ENCODE results near the gene UTY.

UTY gene

GRCh38 chrY:13210961-13211646 is 268.7 kb downstream of the UTY start:
- Mint-ChIP-seq H3K4me1 (ENCODE audit: low read depth) (no peaks in the 10 kb centered on the region), H3K27ac (no peak overlapping the region), H3K9me3 (peaks cover 2% of the 10 kb centered on the region), H3K4me3 (no peak overlapping the region), H3K36me3 (ENCODE audit: low read depth) (no peaks in the 10 kb centered on the region), H3K27me3 (ENCODE audit: low read depth) (no peaks in the 10 kb centered on the region)

- no peaks in the 10 kb centered on the region for H3K4me1 Mint-ChIP-seq (ENCODE audit: low read depth)
- no peaks in the 10 kb centered on the region for H3K9me3 Mint-ChIP-seq
- no peak overlapping the region for H3K27ac Mint-ChIP-seq
- no peaks in the 10 kb centered on the region for H3K36me3 Mint-ChIP-seq (ENCODE audit: low read depth)
- no peak overlapping the region for H3K4me3 Mint-ChIP-seq
- no peaks in the 10 kb centered on the region for H3K27me3 Mint-ChIP-seq (ENCODE audit: low read depth)
These were observed 274.6 kb downstream of the UTY start for GRCh38 chrY:13205214-13205613.

Data from T-helper 1 cell treated with Interleukin-12 subunit alpha and Interleukin-12 subunit beta and Interleukin-4 antibody, amounts not matched to agents 30 μg/mL and 1 μg/mL, for 36 hours (primary cell).